K562 (cell line): Measurements from ENCODE around the gene KCNC3. TPM values are rescaled to one million over a fixed set of nuclear protein-coding genes. Genes with fewer than 3 reads are reported as not detected.

Experiments
- ELF2 ChIP-seq: fragments of 250-450 bp; sonication (Bioruptor Pico); IDR thresholded peaks from 2 replicates; pipeline ENCODE4 v1.5.0; 2021; ENCODE audit warnings: mild to moderate bottlenecking
- EP300 ChIP-seq: IDR thresholded peaks from 2 replicates; pipeline ENCODE4 v1.6.1; 2012; ENCODE audit warnings: low read length, improper control_type of control experiment
- JUND ChIP-seq, 2 experiments: IDR thresholded peaks; 2 replicates in 1 of 2; 3 replicates in 1 of 2; pipeline ENCODE4 v1.6.1; 2011; ENCODE audit warnings: borderline replicate concordance in 2 of 2, low read depth in 2 of 2, low read length in 2 of 2, improper control_type of control experiment in 1 of 2, missing biosample characterization in 1 of 2, missing genetic modification characterization in 1 of 2, missing genetic modification reagents in 1 of 2
- MAFK ChIP-seq: IDR thresholded peaks from 2 replicates; pipeline ENCODE4 v1.6.1; 2011; ENCODE audit warnings: low read length, improper control_type of control experiment
- MTA3 ChIP-seq: fragments of 450-650 bp; formaldehyde crosslinking; IDR thresholded peaks from 2 replicates; pipeline ENCODE4 v1.6.1; 2017; ENCODE audit warnings: mild to moderate bottlenecking, borderline replicate concordance
- NRF1 ChIP-seq, 2 experiments: fragments of 450-650 bp; IDR thresholded peaks in 1 of 2; conservative IDR thresholded peaks in 1 of 2; 2 replicates each; pipeline ENCODE4 v1.6.1; 2014; ENCODE audit warnings: mild to moderate bottlenecking in 2 of 2
- SMAD4 ChIP-seq: fragments of 250-450 bp; sonication (Bioruptor Pico); conservative IDR thresholded peaks from 2 replicates; pipeline ENCODE4 v1.8.0; 2021; ENCODE audit warnings: inconsistent platforms, mild to moderate bottlenecking, moderate library complexity
- SRSF7 ChIP-seq: fragments of 200-400 bp; formaldehyde crosslinking; optimal IDR thresholded peaks from 2 replicates; pipeline ENCODE3; 2017; ENCODE audit warnings: mild to moderate bottlenecking, low read depth, low read length
- ZNF197 ChIP-seq: fragments of 200-800 bp; sonication (Bioruptor generic); IDR thresholded peaks from 2 replicates; pipeline ENCODE4 v1.6.1; 2016; ENCODE audit warnings: low read depth, missing genetic modification characterization, missing compliant biosample characterization
- ZNF311 ChIP-seq: fragments of 250-450 bp; sonication (Bioruptor Pico); IDR thresholded peaks from 2 replicates; pipeline ENCODE4 v1.4.0; 2020; ENCODE audit warnings: mild to moderate bottlenecking, moderate library complexity
- polyA plus RNA-seq, 8 experiments: library from polyadenylated mRNA; depleted of rRNA in 4 of 8; stranded (reverse) in 5 of 8; unstranded in 3 of 8; fragments of >200 nt; fragmentation: Nextera tagmentation in 2 of 8; fragmentation: Illumina TruSeq in 1 of 8; extraction: Ambion mirVana in 2 of 8; extraction: Trizol in 1 of 8; gene quantifications; 2 replicates each; pipeline versions ENCODE4 v1.2.1 to v1.2.3, GENCODE V29; 2011 to 2014; ENCODE audit warnings: inconsistent platforms in 1 of 8, missing spikeins in 1 of 8
- total RNA-seq, 7 experiments: library from RNA; depleted of rRNA in 6 of 7; stranded (reverse); fragments of >200 nt in 6 of 7; fragmentation: Illumina TruSeq in 2 of 7; extraction: Trizol in 2 of 7; gene quantifications; 2 replicates each; pipeline versions ENCODE4 v1.2.1 to v1.2.3, GENCODE V29; 2011 to 2021; ENCODE audit warnings: low replicate concordance in 1 of 7

KCNC3 gene
- total and polyA plus RNA-seq, 9 of the 15 experiments (the other 6 are each of a cell fraction or from before 2014, with no cell fraction given), result 0.03 to 26.2 (median 2.0) TPM

GRCh38 chr19:50361290-50362029 lies 32.3 kb upstream of the KCNC3 start (continued):
- TF ChIP-seq ZNF311 (CRISPR knock-in tag) (no peak), ZNF197 (CRISPR knock-in tag) (no peak), MTA3 (0 out of 2 replicates have a peak, but pooled peaks have one; percentile 29), SMAD4 (CRISPR knock-in tag) (peak; percentile 49; the same call in 1 of the 2 replicates), EP300 (peak; percentile 19; the same call in 1 of the 2 replicates), SRSF7 (no peak), NRF1 (conservative IDR thresholded peaks at IDR 0.05 in 1 of 2, IDR thresholded peaks at IDR 0.05 in 1 of 2) (peak in 1 of 2 experiments; percentile 37; a peak in 3 of 4 replicates), ELF2 (no peak), MAFK (no peak), JUND (IDR thresholded peaks at IDR 0.05; ENCODE audit: borderline replicate concordance, low read depth, low read length) (no peak), JUND (tag; IDR thresholded peaks at IDR 0.05; ENCODE audit: borderline replicate concordance, low read depth, low read length) (peak; percentile 10; the same call in 1 of the 3 replicates)
